Nucleus accumbens (tissue), 56 donors: Measurements from ENCODE around the gene RAMACL.
"Not testable (repeated sequence)": the region's sequence is repeated elsewhere in the genome, so short reads cannot be mapped to it uniquely, and the experiment has no call there.

Source experiments
- DNase-seq, 56 donors: peaks; one replicate each; lab custom pipeline; 2025; lab: John Stamatoyannopoulos, UW

Gene RAMACL

GRCh38 chr6:166597711-166598440, 11.4 kb upstream of the RAMACL start:
- peak in 20 of 56 donors; percentile 7 to 61 (median 34) for DNase-seq

DNA sequence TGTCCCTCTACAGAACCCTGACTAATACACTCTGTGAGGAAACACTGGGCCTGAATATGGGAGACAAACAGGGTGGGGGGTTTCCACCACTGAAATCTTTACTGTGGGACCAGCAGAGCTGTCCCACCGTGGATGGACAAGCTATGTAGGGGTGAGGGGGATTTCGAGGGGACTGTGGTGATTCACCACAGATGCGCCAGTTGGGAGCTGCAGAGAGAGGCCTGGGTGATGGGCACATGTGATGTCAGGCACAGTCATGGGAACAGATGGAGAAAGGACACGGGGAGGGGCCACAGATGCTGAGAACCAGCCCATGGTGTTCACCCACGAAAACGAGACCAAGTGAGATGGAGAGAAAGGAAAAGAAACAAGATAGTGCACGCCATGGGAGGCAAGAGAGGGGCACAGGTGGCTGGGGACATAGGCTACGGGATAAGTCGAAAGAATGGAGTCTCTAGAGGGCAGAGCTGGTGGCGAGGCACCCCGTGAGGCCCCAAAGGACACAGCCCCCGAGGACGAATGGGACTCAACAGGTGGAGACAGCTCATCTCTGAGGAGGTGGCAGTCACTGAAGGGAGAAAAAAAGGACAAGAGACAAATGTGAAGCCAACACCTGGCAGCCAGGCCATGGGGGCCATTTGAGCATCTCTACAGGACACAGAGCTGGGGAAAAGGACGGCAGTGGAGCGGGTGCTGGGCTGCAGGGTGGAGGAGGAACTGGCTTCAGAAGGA, 10.5 kb upstream of the RAMACL start:
- peak in 3 of 56 donors; percentile 31 to 42 (median 31) for DNase-seq

- DNase-seq = no peak
Measured at GRCh38 chr6:166595949-166596348, 9.5 kb upstream of the RAMACL start.

DNA sequence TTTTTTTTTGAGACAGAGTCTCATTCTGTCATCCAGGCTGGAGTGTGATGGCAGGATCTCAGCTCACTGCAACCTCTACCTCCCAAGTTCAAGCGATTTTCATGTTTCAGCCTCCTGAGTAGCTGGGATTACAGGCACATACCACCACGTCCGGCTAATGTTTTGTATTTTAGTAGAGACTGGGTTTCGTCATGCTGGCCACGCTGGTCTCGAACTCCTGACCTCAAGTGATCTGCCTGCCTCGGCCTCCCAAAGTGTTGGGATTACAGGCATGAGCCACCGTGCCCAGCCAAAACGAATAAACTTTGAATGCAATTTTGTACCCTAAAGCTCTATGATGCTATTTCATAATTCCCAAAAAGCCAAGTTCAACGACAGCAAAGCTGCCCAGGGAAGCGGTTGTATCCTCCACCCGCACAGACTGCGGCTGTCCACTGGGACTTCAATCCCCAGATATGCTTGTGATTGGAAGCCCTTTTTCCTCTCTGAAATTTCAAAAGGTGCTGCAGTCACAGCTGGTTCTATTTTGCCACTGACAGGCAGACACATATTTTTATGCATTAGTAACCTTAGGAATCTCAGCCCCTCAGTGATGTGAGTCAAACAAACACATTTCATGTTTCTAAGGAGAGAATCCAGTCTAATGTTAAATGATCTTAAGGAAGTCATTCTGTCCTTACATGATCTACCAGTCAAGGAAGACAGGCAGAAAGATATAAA, 8.7 kb upstream of the RAMACL start:
- DNase-seq = no peak

GRCh38 chr6:166592821-166593220, 6.3 kb upstream of the RAMACL start:
- no peak for DNase-seq

GRCh38 chr6:166591961-166592520, 5.6 kb upstream of the RAMACL start:
- DNase-seq = no peak

DNA sequence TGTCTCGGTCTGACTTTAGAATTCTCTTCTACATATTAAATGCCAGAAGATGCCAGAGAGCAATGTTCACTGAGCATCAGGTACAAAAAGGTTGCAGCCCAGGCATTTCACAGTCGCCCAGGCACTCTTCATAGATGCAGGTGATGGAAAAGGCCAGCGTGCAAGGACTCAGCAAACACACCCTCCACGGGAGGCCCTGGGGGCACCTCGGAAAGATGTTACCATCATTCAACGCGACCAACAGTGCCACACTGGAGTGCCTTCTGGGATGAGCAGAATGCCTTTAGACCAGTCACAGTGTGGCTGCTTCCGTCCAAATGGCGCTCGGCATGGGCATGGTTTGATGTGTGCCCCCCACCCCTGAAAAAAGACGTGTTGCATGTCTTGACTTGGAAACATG, 4.5 kb upstream of the RAMACL start:
- DNase-seq = no peak

DNA sequence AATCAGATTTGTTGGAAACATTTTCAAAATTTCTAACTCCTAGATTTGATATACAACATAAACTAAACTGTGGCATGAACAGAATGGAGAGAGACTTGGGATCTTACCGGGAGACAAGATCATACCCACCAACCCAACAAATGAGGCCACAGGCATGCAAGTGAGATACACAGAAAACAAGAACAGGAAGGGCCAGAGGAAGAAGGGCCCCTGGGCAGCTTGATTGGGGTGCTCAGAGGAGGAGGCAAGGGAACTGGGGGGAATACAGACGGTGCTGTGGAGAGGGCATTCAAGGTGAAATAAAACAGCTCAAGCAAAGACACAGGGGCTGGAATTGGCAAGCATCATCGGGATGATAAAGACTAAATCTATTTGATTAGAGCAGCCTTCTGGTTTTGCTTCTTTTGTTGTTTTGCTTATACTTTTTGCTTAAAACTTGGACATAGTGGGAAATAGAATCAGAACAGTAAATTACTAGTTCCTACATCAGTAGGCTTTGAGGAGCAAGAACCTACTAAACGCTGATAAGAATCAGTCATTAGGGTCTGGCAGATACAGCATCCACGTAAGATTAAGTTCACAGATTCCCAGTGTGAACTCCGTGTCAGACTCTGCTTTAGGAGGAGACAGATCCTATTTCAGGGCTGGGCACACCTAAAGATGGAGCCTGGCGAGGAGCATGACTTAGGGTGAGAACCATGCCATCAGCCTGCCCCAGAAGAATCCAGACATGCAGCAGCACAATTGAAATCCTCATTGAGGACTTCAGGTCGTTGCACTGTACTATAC, 3.5 kb upstream of the RAMACL start:
- no peak for DNase-seq

- no peak for DNase-seq
Measured at GRCh38 chr6:166589337-166589731, 2.9 kb upstream of the RAMACL start.

- DNase-seq = no peak
Measured at GRCh38 chr6:166588691-166589336, 2.3 kb upstream of the RAMACL start.

DNA sequence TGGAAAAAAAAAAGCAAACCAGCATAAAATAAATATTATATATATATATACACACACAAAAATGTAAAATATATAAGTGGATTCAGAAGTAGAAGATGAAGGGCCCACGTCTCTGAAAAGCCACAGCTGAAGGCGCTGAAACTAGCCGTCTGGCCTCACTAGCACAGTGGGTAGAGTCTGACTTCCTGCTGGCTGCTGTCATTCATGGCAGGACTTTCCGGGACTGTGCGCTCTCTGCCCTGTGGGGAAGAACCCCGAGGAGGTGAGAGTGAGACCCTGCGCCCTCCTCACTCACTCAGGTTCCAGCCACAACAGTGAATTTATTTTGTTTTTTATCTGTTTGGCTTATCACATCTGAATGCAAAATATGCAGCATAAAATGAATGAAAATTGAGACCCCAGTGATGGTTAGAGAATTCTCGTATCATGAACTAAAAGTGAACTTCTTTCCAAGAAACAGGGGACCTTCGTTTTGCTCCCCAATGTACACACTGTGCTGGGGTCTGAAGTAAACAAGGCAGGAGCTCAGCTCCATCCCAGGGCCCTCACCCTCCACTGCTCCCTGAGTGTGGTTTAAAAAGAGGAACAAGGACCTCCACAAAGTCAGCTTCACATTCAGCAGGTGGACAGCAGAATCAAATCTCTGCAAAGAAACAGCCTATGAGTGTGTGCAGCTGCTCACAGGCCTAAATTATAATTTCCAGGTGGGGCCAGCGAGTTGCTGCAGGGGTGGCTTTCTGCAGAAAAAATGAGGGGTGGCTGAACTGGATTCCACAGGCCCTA, 1.3 kb upstream of the RAMACL start:
- DNase-seq = no peak

DNA sequence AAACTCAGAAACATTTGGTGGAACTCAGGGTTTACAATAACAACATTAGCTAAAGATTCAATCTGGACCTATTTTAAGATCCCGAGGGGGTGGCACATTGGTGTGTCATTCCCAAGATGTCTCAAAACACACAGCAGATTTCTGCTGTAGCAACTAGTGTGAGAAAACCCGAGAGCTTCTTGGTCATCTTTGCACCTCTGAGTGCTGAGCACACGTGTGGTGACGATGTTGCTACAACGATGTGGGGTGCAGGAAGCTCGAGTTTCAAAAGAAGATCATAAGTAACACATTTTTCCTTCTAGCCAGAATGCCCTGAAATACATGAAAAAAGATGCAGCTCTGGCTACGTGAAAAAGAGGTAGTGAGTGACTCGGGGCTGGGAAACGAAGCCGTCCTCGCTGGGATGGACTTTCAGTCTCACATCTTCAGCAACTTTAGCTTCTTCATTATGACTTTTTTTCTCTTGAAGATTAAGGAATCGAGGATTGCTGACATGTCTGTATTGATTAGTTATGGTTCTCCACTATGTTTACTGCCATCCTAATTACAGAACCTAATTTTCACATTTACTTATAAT, 1.5 kb downstream of the RAMACL start:
- peak in 1 of 56 donors; percentile 25 for DNase-seq

- no peak for DNase-seq
Measured at GRCh38 chr6:166584155-166584554, 2.3 kb downstream of the RAMACL start.

DNA sequence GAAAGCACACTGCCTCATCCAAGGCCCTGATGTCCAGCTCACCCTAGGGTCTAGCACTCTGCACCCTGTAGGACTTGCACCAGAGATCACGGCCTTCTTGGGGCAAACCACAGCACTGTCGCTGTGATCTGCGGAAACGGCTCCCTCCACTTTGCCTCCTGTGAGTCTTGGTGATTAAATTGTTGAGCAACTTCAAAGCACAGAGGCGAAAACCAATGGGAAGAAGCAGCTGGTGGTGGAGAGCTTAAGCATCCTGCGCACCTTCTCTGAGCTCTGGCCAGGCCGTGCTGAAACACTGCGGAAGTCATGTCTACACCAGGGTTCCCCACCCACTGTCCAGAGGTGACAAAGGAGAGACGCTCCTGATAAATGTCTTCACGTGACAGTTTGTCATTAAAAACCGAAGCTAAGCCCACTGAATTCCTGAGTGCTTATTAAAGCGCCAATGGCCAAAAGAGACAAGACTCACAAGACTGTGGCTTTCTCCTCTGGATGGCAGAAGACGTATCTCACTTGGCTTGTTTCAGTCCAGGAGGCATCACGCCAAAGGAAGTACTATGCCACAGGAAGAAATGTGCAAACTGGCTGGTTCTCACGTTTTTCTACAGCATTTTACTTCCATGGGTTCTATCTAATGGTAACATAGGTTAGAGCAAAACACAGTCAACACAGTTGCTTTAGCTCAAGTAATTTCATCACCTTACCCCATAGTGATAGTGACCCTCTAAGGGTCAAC, 3.1 kb downstream of the RAMACL start:
- no peak for DNase-seq

- no peak for DNase-seq
Measured at GRCh38 chr6:166582258-166582657, 4.2 kb downstream of the RAMACL start.

DNA sequence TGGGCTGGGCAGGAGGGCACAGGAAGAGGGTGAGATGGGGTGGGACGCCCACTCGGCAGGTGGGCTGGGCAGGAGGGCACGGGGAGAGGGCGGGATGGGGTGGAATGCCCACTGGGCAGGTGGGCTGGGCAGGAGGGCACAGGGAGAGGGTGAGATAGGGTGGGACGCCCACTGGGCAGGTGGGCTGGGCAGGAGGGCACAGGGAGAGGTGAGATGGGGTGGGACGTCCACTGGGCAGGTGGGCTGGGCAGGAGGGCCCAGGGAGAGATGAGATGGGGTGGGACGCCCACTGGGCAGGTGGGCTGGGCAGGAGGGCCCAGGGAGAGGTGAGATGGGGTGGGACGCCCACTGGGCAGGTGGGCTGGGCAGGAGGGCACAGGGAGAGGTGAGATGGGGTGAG, 4.7 kb downstream of the RAMACL start:
- not testable (repeated sequence) for DNase-seq

- DNase-seq = no peak
Measured at GRCh38 chr6:166581091-166581511, 5.4 kb downstream of the RAMACL start.
